ENCODE measurements around the gene ERRFI1. TPM values are rescaled to one million over a fixed set of nuclear protein-coding genes. Genes with fewer than 3 reads are reported as not detected.

The ERRFI1 gene
- total and polyA plus RNA-seq, 2 of the 8 experiments (the other 6 are each of a cell fraction or from before 2014, with no cell fraction given): 23.4 to 46.1 TPM

GRCh38 chr1:7985851-7986612 is 40.1 kb downstream of the ERRFI1 start:
- H3K27me3 ChIP-seq (replicated peaks in 1 of 4; ENCODE audit: control insufficient read depth in 3 of 4, extremely low read depth in 1 of 4, insufficient read depth in 3 of 4, low read length in 3 of 4): no peaks in the 10 kb centered on the region
- H2BK20ac ChIP-seq (ENCODE audit: low read length): no peak overlapping the region
- no peak overlapping the region for H4K91ac ChIP-seq (replicated peaks; ENCODE audit: insufficient read length, low read length)
- peaks cover 7% of the 10 kb centered on the region; the same call in 1 of the 2 replicates for H3K23me2 ChIP-seq (ENCODE audit: low read depth, low read length)
- H3K79me1 ChIP-seq (ENCODE audit: low read depth, low read length): peaks cover 8% of the 10 kb centered on the region; the same call in 1 of the 2 replicates
- H2BK12ac ChIP-seq (ENCODE audit: low read depth, low read length): no peak overlapping the region
- no peak overlapping the region for H3K27ac ChIP-seq (ENCODE audit: low read depth, low read length)
- no peak overlapping the region for H2AK5ac ChIP-seq (ENCODE audit: low read depth, low read length)
- H3K4ac ChIP-seq (replicated peaks; ENCODE audit: insufficient read length, low read depth, low read length): no peak overlapping the region
- H2BK5ac ChIP-seq (ENCODE audit: low read depth, low read length): no peak overlapping the region
- no peak overlapping the region for H2BK120ac ChIP-seq (replicated peaks; ENCODE audit: low read depth, low read length)
- H3K36me3 ChIP-seq (ENCODE audit: control insufficient read depth in 2 of 4, insufficient read depth in 4 of 4, low read length in 3 of 4): peaks cover 13 to 50% (median 29%) of the 10 kb centered on the region in 4 experiments
- H4K8ac ChIP-seq (ENCODE audit: extremely low read depth, insufficient read depth, low read length): no peak overlapping the region
- no peak overlapping the region for H3K14ac ChIP-seq (ENCODE audit: insufficient read length)
- TF ChIP-seq CBX8 (IDR thresholded peaks at IDR 0.05; ENCODE audit: borderline replicate concordance, low read depth, low read length) (no peak), POLR2AphosphoS5 (IDR thresholded peaks at IDR 0.05; ENCODE audit: low read depth, low read length) (0 out of 2 replicates have a peak, but pooled peaks have one; percentile 20)
- no peak overlapping the region for H3K9ac ChIP-seq (replicated peaks in 1 of 4; ENCODE audit: extremely low read depth in 1 of 4, low read depth in 3 of 4, low read length in 3 of 4)
- ChIA-PET CTCF (ENCODE audit: partially characterized antibody) (interaction anchor here (2.6 to 16.4 kb wide), 3 partner anchors 11 to 326 kb away, joined by 13 to 249 read pairs (median 100); no protein-coding TSS in a partner anchor), POLR2A (ENCODE audit: partially characterized antibody) (interaction anchor here (1.3 to 1.4 kb wide), 3 partner anchors 13 to 26 kb away, joined by 3 to 4 read pairs (median 4); no protein-coding TSS in a partner anchor)
- no peaks in the 10 kb centered on the region for H3K9me3 ChIP-seq (ENCODE audit: insufficient read depth in 2 of 2, low read depth in 1 of 2, low read length in 1 of 2)
- FAIRE-seq: no peak
- H3K79me2 ChIP-seq (ENCODE audit: control insufficient read depth in 1 of 2, insufficient read depth in 2 of 2, low read length in 2 of 2): no peaks in the 10 kb centered on the region
- no peak overlapping the region for H4K5ac ChIP-seq (ENCODE audit: insufficient read length, low read depth, low read length)
- peaks cover 0 to 6% of the 10 kb centered on the region in 2 experiments for H4K20me1 ChIP-seq (replicated peaks in 1 of 2; ENCODE audit: control insufficient read depth in 1 of 2, insufficient read depth in 2 of 2, low read length in 2 of 2)
- H3K18ac ChIP-seq (ENCODE audit: extremely low read depth, low read length): no peak overlapping the region
- no peak overlapping the region for H2BK15ac ChIP-seq (ENCODE audit: low read length)
- no peak overlapping the region for H3K4me3 ChIP-seq (ENCODE audit: extremely low read depth in 1 of 4, insufficient read depth in 2 of 4, low read depth in 3 of 4, low read length in 4 of 4)
- WGBS, 2 experiments (ENCODE audit: extremely low coverage in 1 of 2, insufficient coverage in 1 of 2, insufficient read length in 1 of 2, insufficient replicate concordance in 2 of 2, low coverage in 1 of 2, low lambda C conversion rate in 2 of 2, missing lambda C conversion rate in 1 of 2): 89% methylated on average over 15 of the region's 15 CpGs; no CpG with 5 or more reads in 1 of the 2 experiments
- H2AFZ ChIP-seq (ENCODE audit: low read length): no peak overlapping the region
- H3K4me2 ChIP-seq (ENCODE audit: insufficient read depth in 1 of 2, low read depth in 2 of 2, low read length in 2 of 2): no peak overlapping the region
- H3K23ac ChIP-seq (ENCODE audit: insufficient read length): no peak overlapping the region
- no peak overlapping the region for H3K56ac ChIP-seq (replicated peaks; ENCODE audit: insufficient read length, low read depth, low read length)
- no peak for DNase-seq (ENCODE audit: low read depth in 1 of 2, low spot score in 2 of 2)
- peaks cover 0 to 3% (median 1%) of the 10 kb centered on the region in 4 experiments; a peak in 1 of 7 replicates for H3K4me1 ChIP-seq (replicated peaks in 1 of 4; ENCODE audit: control insufficient read depth in 3 of 4, insufficient read depth in 4 of 4, low read length in 3 of 4)

All from H1 (cell line).